GM18951 (cell line): ENCODE measurements around the gene TMTC2.

ENCODE experiments used
- POLR2A ChIP-seq: IDR thresholded peaks from 4 replicates; pipeline ENCODE4 v1.6.1; 2011; ENCODE audit warnings: mild to moderate bottlenecking; ENCODE audit not compliant: insufficient read length, insufficient read depth; ENCODE audit errors: extremely low read depth
- in situ Hi-C: fragments of 300-500 bp; cut with MboI; formaldehyde crosslinking; loops from one replicate; pipeline ENCODE4 v1.12.0; 2022; ENCODE audit warnings: low sequenced_read_pairs, mixed read lengths, inconsistent platforms; ENCODE audit not compliant: unreplicated experiment

TMTC2 gene

DNA sequence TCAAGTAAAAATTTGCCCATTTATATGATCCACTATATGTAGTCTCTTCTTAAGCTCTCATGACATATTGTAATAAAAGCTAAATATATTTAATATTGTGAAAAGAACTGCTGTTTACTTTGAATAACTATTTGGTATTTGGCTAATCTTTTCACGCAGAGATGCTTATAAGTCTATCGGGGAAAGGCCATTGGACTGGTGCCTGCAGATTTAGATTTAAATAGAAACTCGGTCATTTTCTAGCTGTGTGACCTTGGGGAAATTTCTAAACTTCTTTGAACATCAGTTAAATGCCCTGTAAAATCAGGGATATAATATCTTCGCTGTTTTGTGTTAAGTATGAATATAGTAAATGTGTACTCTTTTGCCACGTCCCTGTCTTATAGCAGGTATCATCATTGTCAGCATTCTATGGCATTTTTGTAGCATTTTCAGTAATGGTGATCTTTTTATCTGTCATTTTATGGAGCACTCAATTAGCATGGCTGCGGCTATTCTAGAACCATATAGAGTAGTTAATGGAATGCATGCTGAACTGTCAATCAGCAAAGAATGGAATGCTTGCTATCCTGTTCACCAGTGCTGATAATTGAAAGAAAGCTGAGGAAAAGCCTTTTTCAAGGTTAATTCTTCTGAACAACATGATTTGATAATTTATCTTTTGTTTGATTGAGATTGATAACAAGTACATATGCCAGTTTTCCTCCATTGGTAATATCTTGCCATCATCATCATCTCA is 181.2 kb downstream of the TMTC2 start:
- TF ChIP-seq POLR2A, result no peak
- in situ Hi-C loops, result no loop called here

DNA sequence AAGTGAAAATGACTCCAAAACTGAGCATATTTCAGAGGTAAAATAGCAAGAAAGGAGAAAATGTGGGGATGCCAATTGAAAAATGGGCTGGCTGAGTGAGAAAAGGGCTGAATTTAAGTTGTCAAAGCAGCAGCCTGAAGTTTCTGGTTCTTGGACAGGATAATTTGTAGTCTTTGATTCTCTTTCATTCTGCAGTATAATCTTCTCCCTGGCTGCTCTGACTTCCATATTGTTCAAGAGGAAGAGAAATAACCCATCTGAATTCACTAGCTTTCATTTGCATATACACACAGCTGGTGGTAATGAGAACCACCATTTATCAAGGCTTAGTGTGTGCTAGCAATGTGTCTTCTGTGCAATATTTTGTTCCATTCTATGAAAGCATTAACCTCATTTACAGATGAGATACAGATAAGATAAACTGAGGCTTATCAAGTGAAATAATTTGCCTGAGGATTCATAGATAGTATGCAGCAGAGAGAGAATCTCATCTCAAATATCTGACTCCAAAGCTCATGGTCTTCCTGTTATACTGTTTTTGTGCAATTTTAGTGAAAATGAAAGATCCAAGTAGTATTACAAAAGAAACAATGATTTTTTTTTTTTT is 184.2 kb downstream of the TMTC2 start:
- no peak for TF ChIP-seq POLR2A
- in situ Hi-C loops, result no loop called here

DNA sequence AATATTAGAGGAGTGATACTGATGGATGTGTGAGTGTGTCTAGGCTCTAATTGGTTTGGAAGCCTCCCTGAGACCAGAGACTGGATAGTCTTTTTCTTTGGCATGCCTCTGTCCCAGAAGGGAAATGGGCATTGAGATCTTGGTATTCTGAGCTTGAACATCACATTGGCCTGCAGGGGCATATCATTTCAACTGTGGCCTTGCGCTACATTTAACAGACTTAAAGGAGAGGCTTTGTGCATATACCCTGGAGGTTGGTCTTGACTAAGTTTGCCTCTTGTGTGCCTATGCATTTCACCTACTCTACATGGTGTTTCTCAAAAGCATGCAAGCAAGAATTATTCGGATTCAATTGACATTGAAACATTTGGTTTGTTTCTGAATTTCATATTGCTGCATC is 185.4 kb downstream of the TMTC2 start:
- in situ Hi-C loops, result no loop called here
- no peak for TF ChIP-seq POLR2A

DNA sequence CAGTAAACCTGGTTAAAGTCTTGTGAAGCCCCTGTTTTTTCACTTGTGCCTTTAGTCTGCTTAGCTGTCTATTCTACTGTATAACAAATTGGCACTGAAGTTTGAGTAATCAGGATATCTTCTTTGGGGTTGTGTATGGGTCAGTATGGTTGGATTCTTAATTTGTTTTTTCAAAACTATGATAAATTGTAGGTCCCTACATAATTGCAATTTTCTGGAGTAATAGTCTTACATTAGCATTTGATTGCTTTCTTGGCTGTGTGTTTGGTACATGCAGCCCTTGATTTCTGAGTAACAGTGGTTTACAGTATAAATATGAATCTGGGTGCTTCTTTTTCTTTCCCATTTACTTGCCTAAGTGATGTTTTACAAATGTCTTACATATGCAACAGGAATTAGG is 186.6 kb downstream of the TMTC2 start:
- in situ Hi-C loops, result no loop called here
- no peak for TF ChIP-seq POLR2A

DNA sequence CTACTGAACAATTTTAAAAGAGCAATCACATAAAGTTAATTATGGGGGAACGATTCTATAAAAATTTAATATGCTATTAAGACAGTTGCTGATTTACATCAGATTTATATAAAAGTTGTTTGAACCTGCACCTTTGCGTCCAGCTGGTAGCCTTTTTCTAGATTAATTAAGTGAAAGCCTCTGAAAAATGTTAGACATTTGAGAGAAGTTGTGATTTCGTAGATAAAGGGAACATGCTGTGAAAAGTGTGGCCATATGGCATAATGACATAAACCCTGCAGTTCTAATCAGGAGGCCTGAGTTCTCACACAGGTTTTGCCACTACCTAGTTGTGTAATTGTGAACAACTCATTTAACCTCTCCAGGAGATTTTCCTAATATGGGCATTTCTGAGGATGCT is 187.2 kb downstream of the TMTC2 start:
- TF ChIP-seq POLR2A, result no peak
- in situ Hi-C loops, result no loop called here

DNA sequence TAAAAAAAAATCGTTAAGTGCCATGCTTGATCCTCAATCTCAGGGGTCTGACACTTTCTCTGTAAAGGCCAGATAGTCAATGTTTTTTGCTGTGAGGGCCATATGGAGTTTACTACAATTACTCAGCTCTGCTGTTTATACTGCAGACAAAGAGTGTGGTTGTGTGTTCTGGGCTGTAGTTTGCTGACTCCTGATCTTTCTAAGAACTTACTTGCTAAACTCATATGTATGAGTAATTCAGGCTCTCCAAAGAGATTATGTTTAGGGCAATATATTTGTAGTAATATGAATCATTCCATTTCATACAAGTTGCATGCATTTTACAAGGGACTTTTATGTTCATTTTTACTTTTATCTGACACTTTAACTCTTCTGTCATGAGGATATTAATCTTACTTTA is 188.2 kb downstream of the TMTC2 start:
- in situ Hi-C loops, result no loop called here

DNA sequence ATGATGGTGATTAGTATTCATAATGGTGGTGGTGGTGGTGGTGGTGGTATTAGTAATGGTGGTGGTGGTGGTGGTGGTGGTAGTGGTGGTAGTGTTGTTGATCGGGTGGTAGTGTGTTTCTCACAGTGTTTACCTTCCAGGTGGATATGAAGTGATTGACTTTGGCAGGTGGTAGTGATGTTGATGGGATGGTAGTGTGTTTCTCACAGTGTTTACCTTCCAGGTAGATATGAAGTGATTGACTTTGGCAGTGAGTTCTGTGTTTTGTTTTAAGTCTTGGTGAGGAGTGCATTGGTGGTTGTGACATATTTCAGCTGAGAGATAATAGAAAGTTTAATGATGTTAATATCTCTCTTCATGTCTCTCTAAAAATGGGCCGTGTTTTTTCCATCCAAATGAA is 189.4 kb downstream of the TMTC2 start:
- TF ChIP-seq POLR2A, result no peak
- in situ Hi-C loops, result no loop called here

More for the DNA sequence above, 188.2 kb downstream of the TMTC2 start:
- TF ChIP-seq POLR2A, result no peak

DNA sequence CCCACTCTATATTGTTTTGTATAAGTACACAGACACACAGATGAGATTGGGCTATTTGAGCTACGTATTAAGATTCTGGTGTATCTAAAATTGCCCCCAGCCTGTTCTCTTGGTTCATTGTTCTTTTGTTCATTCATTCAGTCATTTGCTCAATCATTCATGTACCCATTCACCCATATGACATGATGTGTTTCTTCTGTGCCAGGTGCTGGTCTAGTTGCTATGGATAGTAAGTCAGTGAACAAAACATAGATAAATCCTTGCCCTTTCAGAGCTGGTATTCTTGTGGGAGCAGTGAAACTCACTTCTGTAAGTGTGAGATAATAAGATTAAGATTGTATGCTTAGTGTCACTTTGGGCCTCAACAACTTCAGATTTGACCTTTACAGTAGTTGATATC is 191.3 kb downstream of the TMTC2 start:
- in situ Hi-C loops, result no loop called here
- no peak for TF ChIP-seq POLR2A

DNA sequence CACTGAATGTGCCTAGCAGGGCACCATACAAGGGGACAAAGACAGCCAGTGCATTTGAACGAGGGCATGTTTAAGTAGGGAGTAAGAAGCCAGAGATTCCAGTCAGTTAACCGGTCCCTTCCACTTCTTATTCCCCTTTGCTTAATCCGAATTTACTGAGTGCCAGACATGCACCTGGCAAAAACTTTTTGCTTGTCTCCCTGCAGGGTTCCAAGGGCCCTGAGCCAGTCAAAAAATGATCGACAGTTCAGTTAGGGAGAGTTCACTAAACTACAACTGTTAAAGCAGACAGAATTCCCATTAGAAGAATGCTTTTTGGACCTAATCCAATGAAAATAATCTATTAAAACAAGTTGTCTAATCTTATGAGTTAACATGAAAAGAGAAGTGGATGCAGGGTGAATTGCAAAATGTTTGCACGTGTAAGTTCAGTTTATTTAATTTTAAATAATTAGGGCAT is 193.8 kb downstream of the TMTC2 start:
- in situ Hi-C loops, result no loop called here
- TF ChIP-seq POLR2A, result no peak

DNA sequence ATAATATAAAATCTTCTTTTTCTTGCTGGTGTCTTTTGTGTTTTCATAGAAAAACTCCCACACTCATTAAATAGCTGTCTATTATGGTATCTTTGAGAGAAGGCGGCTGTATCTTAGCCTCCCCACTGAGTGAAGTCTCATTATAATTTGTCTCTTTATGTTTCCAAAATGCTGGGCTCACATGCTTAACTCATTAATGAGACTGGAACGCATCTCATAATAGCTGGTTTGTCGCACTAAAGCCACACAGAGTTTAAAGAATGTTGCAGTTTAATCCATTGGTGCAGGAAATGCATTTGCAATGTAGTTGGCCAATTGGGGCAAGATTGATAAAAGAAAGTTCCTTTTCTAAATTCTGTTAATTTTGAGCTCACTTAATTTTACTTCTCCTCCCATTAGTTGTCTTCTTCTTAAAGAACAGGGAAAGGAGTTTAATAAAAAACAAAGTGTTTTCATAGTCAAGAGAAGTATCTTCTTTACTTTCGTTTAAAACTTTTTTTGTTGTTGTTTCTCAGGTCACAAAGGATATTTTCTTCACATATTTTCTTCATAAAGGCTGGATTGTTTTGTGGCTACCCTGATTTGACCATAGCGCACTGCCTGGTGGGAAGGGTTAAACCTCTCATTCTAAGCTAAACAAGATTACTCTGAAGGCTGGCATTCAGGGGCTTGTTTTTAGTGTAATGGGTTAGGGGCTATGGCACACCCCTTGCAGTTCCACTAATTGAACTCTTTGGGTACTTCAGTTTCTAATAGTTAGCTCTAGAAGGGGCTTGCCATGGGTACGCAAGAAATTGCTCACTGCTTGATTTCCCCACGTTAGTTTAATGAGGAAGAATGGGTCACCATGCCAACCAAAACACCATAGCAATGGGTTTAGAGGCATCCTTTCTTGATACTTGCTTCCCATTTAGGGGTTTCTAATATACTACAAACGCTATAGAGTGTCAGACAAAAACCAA is 197.0 kb downstream of the TMTC2 start:
- no peak for TF ChIP-seq POLR2A
- in situ Hi-C loops, result no loop called here

DNA sequence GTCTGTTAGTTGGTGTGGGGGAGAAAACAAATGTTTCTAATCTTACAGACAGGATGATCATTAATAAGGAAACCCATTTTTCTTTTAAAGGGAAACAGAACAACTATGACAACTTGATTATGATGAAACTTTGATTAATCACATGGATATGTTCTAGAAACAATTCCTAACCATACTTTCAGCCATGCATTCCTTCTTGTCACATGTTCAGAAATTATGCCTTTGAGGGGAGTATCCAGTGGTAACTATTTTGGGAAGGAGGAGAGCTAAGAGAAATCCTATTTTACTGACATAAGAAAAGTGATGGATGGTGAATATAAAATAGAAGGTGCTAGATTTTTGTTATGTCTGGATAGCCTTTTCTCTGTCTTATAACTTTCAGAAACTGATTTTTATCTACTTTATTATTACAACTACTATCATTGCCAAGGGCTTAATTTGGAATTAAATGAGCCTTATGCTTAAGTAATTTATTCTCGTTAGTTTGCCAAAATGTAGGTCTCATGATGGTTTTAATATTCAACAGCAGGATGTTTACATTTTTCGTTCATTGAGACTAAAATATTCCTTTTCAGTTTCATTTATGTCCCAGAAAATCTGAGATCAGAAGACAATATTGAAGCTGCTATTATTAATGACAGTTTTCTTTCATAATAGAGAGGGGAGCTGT is 200.1 kb downstream of the TMTC2 start:
- no peak for TF ChIP-seq POLR2A
- in situ Hi-C loops, result no loop called here

DNA sequence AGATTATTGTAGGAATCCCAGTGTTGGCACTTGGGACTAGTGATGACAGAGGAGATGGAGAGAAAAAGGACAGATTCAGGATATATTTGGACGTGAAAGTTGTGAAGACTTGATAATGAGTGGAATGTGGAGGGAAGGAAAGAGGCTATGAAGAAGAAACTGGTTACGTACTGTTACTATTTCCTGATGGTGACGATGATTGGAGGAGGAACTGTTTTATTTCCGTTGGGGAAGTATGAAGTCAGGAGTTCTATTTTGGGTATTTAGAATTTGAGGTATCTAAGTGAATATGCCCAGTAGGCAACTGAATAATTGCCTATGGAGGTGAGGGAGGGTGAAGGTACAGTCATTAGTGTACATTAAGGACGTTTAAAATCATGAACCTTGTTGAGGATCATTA is 207.2 kb downstream of the TMTC2 start:
- in situ Hi-C loops, result no loop called here
- no peak for TF ChIP-seq POLR2A

DNA sequence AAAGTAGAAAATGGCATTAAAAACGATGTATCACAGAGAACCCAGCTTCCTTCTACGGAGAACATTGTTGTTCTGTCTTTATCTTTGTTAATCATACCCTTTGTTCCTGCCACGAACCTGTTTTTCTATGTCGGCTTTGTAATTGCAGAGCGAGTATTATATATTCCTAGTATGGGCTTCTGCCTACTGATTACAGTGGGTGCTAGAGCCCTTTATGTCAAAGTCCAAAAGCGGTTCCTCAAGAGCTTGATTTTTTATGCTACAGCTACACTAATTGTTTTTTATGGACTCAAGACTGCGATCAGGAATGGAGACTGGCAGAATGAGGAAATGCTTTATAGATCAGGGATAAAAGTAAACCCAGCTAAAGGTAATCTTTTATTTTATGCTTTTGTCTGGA is 209.6 kb downstream of the TMTC2 start:
- in situ Hi-C loops, result no loop called here
- no peak for TF ChIP-seq POLR2A
